ENCODE data around the gene MC1R.
"Not testable (repeated sequence)": the region's sequence is repeated elsewhere in the genome, so short reads cannot be mapped to it uniquely, and the experiment has no call there.

MC1R gene

DNA sequence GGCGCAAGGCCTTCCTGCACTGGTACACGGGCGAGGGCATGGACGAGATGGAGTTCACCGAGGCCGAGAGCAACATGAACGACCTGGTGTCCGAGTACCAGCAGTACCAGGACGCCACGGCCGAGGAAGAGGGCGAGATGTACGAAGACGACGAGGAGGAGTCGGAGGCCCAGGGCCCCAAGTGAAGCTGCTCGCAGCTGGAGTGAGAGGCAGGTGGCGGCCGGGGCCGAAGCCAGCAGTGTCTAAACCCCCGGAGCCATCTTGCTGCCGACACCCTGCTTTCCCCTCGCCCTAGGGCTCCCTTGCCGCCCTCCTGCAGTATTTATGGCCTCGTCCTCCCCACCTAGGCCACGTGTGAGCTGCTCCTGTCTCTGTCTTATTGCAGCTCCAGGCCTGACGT lies 17.0 kb downstream of the MC1R start:
- not testable (repeated sequence) for DNase-seq

- no peak for DNase-seq
Measured at GRCh38 chr16:89936034-89936433, 17.4 kb downstream of the MC1R start.

DNA sequence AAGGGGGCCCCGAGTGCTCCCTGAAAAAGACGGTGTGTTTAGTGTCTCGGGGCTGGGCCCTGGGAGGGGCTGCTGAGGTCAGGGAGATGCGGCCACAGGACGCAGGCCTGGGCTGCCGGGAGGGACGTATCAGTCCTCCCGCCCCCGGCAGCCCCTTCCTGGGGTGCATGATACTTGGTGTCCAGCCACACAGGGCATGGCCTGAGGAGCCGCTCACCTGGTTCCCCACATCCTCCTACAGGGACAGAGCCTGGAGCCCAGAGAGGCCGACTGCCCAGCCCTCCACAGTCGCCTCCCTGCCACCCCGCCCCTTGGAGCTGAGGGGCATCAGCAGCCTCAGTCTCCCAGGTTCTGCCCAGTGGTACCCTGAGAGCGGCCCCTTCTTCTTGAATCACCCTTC lies 17.8 kb downstream of the MC1R start:
- no peak for DNase-seq

DNA sequence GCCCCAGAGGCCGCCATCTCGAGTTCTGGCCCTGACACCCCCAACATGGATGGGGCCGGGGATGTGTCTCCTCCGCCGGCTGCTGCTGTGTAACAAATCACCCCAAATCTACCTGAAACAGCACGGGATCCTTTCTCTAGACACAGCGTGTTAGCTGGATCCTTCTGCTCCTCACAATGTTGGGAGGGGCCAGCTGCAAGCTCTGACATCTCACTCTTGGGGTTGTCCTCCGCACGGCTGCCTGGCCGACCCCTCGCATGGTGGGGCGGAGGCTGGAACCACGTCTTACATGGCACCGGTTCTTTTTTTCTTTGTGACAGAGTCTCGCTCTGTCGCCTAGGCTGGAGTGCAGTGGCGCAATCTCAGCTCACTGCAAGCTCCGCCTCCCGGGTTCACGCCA lies 18.3 kb downstream of the MC1R start:
- DNase-seq = no peak

DNA sequence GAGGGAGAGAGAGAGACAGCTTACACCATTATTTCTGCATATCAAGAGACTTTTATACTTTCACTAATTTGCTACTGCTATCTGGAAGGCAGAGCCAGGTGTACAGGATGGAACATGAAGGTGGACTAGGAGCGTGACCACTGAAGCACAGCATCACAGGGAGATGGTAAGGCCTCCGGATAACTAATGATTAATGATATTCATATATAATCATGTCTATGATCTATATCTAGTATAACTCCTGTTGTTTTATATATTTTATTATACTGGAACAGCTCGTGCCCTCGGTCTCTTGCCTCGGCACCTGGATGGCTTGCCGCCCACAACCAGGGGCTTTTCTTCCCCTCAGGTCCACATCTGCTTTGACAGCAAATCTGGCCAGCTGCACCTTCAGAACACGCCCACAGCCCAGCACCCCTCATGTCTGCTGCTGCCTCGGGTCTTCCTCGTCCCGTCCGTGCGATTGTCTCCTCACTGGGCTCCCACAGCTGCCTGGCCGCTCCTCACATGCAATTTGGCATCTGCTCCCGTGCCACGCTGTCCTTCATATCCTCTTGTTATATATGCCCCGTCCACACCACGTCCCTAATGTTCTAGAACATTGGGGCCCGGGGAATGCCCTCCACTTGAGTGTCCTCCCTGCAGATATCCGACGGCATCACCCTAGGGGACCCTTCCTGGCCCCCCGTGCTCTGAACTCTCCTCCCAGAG lies 19.7 kb downstream of the MC1R start:
- DNase-seq = no peak

DNA sequence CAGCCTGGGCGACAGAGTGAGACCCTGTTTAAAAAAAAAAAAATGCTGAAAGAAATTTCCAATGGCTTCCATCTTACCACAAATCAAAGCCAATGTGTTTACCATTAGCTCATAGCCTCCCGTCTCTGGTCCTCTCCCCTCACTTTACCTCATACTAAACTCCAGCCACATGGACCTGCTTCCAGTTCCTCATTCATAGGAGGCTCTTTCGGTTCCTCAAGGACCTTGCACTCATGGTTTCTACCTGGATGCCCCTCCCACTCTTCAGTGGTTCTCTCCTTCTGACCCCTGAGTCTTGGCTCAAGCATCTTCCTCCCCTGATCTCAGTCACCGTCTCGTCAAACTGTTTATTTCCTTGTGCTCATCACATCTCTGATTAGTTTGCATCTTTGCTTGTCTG lies 26.1 kb downstream of the MC1R start:
- DNase-seq = no peak

DNA sequence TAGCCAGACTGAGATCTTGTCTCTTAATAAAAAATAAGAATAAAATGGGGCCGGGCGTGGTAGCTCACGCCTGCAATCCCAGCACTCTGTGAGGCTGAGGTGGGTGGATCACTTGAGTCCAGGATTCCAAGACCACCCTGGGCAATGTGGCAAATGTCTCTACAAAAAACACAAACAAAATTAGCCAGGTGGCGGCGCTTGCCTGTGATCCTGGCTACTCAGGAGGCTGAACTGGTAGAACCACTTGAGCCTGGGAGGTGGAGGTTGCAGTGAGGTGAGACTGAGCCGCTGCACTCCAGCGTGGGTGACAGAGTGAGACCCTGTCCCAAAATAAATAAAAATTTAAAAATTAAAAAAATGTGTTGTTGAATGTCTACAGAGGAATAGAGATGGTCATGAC lies 27.0 kb downstream of the MC1R start:
- no peak for DNase-seq

- DNase-seq = no peak
Measured at GRCh38 chr16:89946515-89946914, 27.9 kb downstream of the MC1R start.

DNA sequence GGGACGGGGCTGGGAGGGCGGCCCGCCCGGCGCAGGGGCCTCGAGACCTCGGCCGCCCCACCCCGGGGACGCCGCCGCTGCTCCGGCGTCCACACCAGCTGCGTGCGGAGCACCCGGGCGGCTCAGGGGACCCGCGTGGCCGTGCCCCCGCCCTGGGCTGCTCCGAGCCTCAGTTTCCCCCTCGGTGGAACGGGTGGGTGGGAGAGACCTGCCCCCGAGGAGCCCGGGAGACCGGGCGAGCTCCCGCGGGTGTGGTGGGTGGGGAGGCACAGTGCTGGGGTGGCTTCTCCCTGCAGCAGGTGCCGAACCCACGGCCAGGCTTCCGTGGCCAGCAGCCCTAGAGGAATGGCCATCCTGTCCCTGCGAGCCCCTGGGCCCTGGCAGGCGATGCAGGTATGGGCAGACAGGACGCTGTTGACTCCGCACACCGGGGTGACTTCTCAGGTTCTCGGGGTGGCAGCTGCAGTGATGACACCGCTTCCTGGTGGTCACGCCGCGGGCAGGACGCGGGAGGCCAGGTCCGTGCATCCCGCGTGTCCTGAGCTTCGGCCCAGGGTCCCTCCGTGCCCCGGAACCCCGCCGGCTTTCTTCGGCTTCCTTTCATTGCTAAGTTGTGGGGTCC lies 30.6 kb downstream of the MC1R start:
- no peak for DNase-seq

DNA sequence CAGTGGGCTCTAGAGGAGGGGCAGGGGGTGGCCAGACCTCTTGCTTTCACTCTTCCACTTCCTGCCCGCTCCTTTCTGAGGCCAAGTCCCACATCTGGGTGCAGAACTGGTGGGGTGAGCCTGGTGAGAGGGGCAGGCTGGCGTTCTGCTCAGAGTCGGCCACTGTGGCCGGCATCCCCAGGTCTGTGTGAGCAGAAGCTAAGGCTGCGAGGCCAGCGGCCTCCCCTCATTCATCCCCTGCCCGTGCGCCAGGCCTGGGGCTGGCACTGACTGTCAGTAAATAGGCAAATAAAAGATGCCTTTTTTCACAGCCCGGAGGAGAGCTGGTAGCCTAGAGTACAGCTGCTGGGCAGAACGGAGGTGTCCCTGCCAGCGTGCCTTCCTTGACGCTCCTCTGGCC lies 31.1 kb downstream of the MC1R start:
- DNase-seq = no peak

GRCh38 chr16:89951509-89951908 lies 32.8 kb downstream of the MC1R start:
- DNase-seq = no peak

- no peak for DNase-seq
Measured at GRCh38 chr16:89952049-89952448, 33.4 kb downstream of the MC1R start.

DNA sequence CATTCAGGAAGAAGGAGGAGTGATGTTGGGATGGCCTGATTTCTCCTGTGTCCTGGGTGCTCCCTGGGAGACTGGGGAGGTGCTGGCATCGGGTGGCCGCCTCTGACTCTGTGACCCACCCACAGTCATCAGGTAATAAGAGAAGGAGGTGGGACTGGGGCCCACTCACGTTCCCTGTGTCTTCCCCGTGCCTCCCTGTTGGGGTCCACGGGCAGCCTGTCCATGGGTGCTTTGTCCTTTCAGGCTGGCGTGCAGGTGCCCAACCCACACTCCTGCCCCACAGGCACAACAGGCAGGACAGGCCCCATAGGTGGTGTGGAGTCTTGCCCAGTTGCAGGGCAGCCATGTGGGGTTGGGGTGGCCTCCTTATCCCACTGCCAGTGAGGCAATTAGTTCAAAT lies 33.9 kb downstream of the MC1R start:
- no peak for DNase-seq

DNA sequence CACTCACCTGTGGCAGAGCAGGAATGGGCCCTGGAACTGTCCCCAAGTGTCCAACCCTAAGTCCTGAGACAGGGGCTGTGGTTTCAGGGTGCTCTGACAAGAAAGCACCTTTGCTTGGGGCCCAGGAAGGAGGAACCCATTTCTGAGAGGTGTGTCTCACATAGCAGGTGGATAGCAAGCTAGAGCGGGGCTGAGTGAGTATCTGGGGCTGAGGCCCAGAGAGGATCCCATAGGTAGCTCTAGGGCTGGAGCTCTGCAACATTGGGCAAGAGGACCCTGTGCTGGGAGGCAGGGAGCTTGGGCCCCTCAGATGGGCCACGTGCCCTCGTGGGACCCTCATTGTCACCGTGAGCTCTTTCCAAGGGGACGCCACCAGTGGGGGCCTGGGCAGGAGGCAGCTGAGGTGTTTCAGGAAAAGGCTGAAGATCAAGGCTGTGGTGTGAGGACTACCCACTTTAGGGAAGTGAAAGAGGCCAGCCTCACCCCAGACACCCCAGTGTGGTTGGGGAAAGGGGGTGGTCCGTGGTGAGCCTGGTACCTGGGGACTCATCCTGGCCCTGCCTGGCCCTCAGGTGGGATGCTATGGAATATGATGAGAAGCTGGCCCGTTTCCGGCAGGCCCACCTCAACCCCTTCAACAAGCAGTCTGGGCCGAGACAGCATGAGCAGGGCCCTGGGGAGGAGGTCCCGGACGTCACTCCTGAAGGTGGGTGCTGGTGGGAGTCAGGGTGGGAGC lies 35.2 kb downstream of the MC1R start:
- DNase-seq = no peak

DNA sequence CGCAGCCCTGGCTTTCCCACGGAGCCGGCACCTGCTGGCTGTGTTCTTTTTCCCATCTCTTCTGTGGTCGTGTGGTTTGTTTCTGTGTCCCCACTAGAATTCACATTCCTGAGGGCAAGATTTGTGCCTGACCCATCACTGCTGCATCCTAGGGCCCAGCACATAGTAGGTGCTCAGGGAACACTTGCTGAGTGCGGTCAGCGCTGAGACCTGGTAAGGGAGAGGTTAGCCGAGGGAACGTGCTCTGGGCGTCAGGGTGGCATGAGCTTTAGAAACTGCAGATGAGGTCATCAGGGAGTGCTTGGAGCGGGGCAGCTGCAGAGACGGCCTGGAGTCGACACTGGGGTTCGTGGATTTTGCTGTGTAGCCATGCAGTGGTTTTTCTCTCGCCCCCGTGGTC lies 35.8 kb downstream of the MC1R start:
- DNase-seq = no peak

DNA sequence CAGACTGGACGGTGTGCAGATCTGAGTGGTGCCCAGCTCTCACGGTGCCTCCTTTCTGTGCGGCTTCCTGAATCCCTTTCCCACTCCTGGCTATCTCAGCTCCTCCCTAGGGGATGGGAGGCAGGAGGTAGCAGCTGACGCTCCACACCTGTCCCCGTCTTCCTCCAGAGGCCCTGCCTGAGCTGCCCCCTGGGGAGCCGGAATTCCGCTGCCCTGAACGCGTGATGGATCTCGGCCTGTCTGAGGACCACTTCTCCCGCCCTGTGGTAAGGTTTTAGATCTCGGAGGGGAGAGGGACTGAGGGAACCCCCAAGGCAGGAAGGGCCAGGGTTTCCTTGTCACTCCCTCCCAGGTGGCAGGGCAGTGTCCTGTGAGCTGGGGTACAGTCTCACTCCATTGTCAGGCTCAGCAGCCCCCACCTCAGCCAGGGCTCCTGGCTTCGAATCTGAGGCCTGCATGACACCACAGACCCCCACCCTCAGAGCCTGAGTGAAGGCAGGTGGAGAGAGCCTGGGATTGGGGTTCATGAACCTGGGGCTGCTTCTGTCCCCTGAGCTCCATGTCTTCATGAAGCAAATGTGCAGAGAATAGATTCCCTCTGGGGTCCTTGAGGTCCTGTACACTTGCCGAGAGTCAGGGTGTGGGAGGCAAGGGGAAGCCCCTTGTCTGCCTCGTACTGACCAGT lies 36.5 kb downstream of the MC1R start:
- no peak for DNase-seq

- peak; percentile 68 to 78 for DNase-seq
Measured at GRCh38 chr16:89956505-89957215, 38.0 kb downstream of the MC1R start.

DNA sequence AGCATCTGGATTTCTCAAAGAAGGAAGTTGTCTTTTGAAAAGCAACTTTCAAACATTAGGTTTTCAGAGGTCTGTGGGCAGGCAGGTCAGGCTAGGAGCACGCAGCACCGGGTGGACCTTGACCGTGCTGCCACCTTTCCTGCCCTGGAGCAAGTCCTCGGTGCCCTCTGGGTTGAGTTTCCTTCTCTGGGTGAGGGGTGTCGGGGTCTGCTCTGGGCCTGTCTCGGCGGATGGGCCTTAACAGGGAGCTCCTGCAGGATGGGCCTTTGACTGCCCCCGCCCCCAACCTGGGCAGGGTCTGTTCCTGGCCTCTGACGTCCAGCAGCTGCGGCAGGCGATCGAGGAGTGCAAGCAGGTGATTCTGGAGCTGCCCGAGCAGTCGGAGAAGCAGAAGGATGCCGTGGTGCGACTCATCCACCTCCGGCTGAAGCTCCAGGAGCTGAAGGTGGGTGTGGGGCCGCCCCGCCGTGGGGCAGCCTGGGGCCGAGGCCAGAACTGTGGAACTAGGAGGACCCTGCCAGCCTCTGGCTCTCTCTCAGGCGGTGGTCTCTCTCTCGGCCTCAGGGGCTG lies 38.6 kb downstream of the MC1R start:
- no peak for DNase-seq

- peak; percentile 86 to 89 for DNase-seq
Measured at GRCh38 chr16:89958068-89958467, 39.4 kb downstream of the MC1R start.

GRCh38 chr16:89958596-89958995 lies 39.9 kb downstream of the MC1R start:
- DNase-seq = no peak

GRCh38 chr16:89960966-89961365 lies 42.3 kb downstream of the MC1R start:
- no peak for DNase-seq

- DNase-seq = no peak
Measured at GRCh38 chr16:89961920-89962319, 43.3 kb downstream of the MC1R start.

All from inflammatory macrophage treated with lipopolysaccharide for 1 hour (primary cell).